Left ventricle myocardium inferior (tissue), 1 donor: ENCODE results near the gene TANGO2. TPM values are rescaled to one million over a fixed set of nuclear protein-coding genes. Genes with fewer than 3 reads are reported as not detected.

Experiments used
- DNase-seq: peaks from one replicate; pipeline ENCODE4 v3.0.0-alpha.2; 2020
- H3K27ac ChIP-seq: fragments of 200-600 bp; replicated peaks from 2 replicates; pipeline ENCODE4 v1.8.0; 2021
- H3K27me3 ChIP-seq: fragments of 200-600 bp; 2 replicates; pipeline ENCODE4 v1.8.0; 2021; ENCODE audit warnings: low read depth
- H3K36me3 ChIP-seq: fragments of 200-600 bp; 2 replicates; pipeline ENCODE4 v1.8.0; 2021
- H3K4me1 ChIP-seq: fragments of 200-600 bp; 2 replicates; pipeline ENCODE4 v1.8.0; 2021
- H3K4me3 ChIP-seq: fragments of 200-600 bp; 2 replicates; pipeline ENCODE4 v1.8.0; 2021; ENCODE audit warnings: mild to moderate bottlenecking, moderate library complexity
- H3K9me3 ChIP-seq: fragments of 200-600 bp; replicated peaks from 2 replicates; pipeline ENCODE4 v1.8.0; 2021
- CTCF ChIP-seq: fragments of 200-600 bp; IDR thresholded peaks from 2 replicates; pipeline ENCODE4 v1.8.0; 2021; ENCODE audit warnings: antibody characterized with exemption, mild to moderate bottlenecking, borderline replicate concordance
- intact Hi-C: fragments of 100-400 bp; cut with micrococcal nuclease; formaldehyde crosslinking; loops from one replicate; pipeline ENCODE4 v1.11.0; 2022
- total RNA-seq: library from RNA; stranded (reverse); fragmentation: NEBNext Ultra II Directional; extraction: Animal tissue kit (Norgen Biotek cat#: 25700); gene quantifications from one replicate; pipeline ENCODE4 v1.2.1, GENCODE V29; 2021
- donor health status: DM: no; HTN: yes; CAD: no; lungs with severe emphysema.

The TANGO2 gene
- total RNA-seq, 1 donor from 2014 or later, result 71.7 TPM

DNA sequence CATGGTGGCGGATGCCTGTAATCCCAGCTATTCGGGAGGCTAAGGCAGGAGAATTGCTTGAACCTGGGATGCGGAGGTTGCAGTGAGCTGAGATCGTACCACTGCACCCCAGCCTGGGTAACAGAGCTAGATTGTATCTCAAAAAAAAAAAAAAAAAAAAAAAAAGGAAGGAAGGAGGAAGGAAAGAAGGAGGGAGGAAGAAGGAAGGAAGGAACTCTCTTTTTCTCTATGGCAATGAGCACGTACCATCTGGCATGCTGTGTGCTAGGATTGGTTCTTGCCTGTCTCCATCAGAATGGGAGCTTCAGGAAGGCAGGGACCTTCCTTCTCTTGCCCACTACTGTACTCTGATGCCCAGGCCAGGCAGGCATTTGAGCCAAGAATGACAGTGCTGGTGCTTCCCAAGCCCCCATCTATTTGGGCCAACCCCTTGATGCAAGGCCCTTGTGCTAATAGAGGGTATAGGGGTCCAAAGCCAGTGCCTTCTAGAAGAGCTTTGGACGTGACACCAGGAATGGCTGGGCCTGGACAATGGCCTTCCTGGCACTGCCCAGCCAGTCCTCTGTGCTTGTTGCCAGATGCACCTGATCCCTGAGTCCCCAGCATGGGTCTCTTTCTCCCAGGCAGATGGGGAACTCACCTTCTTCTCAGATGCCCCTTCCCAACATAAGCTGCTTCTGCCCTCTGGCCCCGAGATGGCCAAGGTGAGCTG, 48.6 kb downstream of the TANGO2 start:
- Histone ChIP-seq H3K36me3 (peaks cover 13% of the 10 kb centered on the region), H3K9me3 (no peaks in the 10 kb centered on the region), H3K27ac (no peak overlapping the region), H3K4me3 (no peak overlapping the region), H3K4me1 (no peaks in the 10 kb centered on the region), H3K27me3 (no peaks in the 10 kb centered on the region)
- TF ChIP-seq CTCF, result no peak
- DNase-seq, result no peak
- intact Hi-C loops, result no loop called here

GRCh38 chr22:20071524-20071972, 50.6 kb downstream of the TANGO2 start:
- no peak overlapping the region for H3K4me3 ChIP-seq
- intact Hi-C loops, result no loop called here
- TF ChIP-seq CTCF, result no peak
- no peaks in the 10 kb centered on the region for H3K36me3 ChIP-seq
- H3K27me3 ChIP-seq, result no peaks in the 10 kb centered on the region
- no peaks in the 10 kb centered on the region for H3K9me3 ChIP-seq
- no peak overlapping the region for H3K27ac ChIP-seq
- no peak for DNase-seq
- H3K4me1 ChIP-seq, result no peaks in the 10 kb centered on the region

DNA sequence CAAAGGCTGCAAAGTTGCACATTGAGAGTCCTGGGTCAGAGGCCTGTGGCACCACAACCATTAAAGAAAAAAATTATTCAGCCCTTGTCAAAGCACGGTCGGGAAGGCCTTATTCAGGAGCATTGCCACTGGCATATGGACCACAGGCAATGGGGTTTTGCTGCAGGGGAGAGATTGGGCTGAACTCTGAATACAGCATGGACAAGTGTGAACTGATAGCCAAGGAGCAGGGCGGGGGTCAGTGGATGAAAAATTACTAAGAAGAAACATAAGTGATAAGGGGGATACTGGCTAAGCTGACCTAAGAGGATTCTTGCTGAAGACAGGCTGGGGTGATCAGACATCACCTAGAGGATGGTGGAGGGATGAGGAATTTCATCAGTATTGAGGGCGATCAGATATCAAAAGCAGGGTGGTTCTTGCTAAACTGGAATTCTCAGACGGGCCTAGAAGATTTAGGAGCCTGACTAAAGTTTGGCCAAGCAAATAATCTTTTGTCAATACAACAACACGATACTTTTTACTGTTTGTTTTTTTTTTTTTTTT, 55.8 kb downstream of the TANGO2 start:
- Histone ChIP-seq H3K4me1 (peaks cover 21% of the 10 kb centered on the region), H3K27ac (no peak overlapping the region), H3K36me3 (no peaks in the 10 kb centered on the region), H3K9me3 (no peaks in the 10 kb centered on the region), H3K27me3 (no peaks in the 10 kb centered on the region), H3K4me3 (no peak overlapping the region)
- TF ChIP-seq CTCF, result no peak
- intact Hi-C loops, result no loop called here
- DNase-seq, result no peak

- intact Hi-C loops, result no loop called here
- H3K4me3 ChIP-seq, result peak within 1 kb of the TSS; percentile 93
- TF ChIP-seq CTCF, result no peak
- H3K36me3 ChIP-seq, result no peaks in the 10 kb centered on the region
- H3K27ac ChIP-seq, result peak within 1 kb of the TSS; percentile 96
- H3K9me3 ChIP-seq, result no peaks in the 10 kb centered on the region
- H3K27me3 ChIP-seq, result no peaks in the 10 kb centered on the region
- peaks cover 53% of the 10 kb centered on the region for H3K4me1 ChIP-seq
- DNase-seq, result peak; percentile 94
These were observed 59.0 kb downstream of the TANGO2 start, which contains the start of gene DGCR8 for GRCh38 chr22:20079745-20080444. DGCR8 (plus strand) TSS chr22:20080241; CDS start chr22:20085964, 5,723 bp downstream.

DNA sequence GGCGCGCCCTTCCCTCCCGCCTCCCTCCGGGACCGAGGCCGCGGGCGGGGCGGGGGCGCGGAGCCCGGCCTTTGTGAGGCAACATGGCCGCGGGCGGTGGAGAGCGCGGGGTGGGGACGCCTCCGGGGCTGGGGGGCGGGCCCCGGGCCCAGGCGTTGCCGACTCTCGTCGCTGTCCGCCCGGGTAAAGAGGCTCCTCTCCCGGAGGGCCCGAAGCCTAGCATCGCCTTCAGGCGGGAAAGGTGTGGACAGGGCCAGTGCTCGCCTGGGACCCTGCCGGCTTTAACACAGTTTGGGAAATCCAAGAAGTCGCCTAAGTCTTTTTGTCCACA, 59.5 kb downstream of the TANGO2 start:
- peak; percentile 68 for DNase-seq
- peaks cover 58% of the 10 kb centered on the region for H3K4me1 ChIP-seq
- no peak for TF ChIP-seq CTCF

More for the DNA sequence above, 59.5 kb downstream of the TANGO2 start:
- no peaks in the 10 kb centered on the region for H3K36me3 ChIP-seq
- no peaks in the 10 kb centered on the region for H3K27me3 ChIP-seq
- peak overlapping the region; percentile 96 for H3K27ac ChIP-seq
- intact Hi-C loops, result no loop called here
- H3K4me3 ChIP-seq, result peak overlapping the region; percentile 93
- H3K9me3 ChIP-seq, result no peaks in the 10 kb centered on the region
